Measurements from ENCODE around the gene ANKS6. TPM values are rescaled to one million over a fixed set of nuclear protein-coding genes. Genes with fewer than 3 reads are reported as not detected.

The ANKS6 gene
- total and polyA plus RNA-seq, 2 of the 8 experiments (the other 6 are each of a cell fraction or from before 2014, with no cell fraction given): 34.1 to 56.3 TPM

- WGBS, 2 experiments (ENCODE audit: extremely low coverage in 1 of 2, insufficient coverage in 1 of 2, insufficient read length in 1 of 2, insufficient replicate concordance in 2 of 2, low coverage in 1 of 2, low lambda C conversion rate in 2 of 2, missing lambda C conversion rate in 1 of 2): 43% methylated on average over 16 of the region's 17 CpGs; no CpG with 5 or more reads in 1 of the 2 experiments
- peak overlapping the region; percentile 66 to 78 for H3K4me2 ChIP-seq (ENCODE audit: insufficient read depth in 1 of 2, low read depth in 2 of 2, low read length in 2 of 2)
- H3K79me2 ChIP-seq (ENCODE audit: control insufficient read depth in 1 of 2, insufficient read depth in 2 of 2, low read length in 2 of 2): no peaks in the 10 kb centered on the region
- H2AK5ac ChIP-seq (ENCODE audit: low read depth, low read length): no peak overlapping the region; the same call in 1 of the 2 replicates
- ChIA-PET CTCF (ENCODE audit: partially characterized antibody) (interaction anchor here (0.7 to 5.6 kb wide), 7 partner anchors 16 to 193 kb away, joined by 3 to 28 read pairs (median 3); no protein-coding TSS in a partner anchor), POLR2A (ENCODE audit: partially characterized antibody) (interaction anchor here (0.7 to 1.2 kb wide), 2 partner anchors 17 to 35 kb away, joined by 4 read pairs; no protein-coding TSS in a partner anchor)
- H4K8ac ChIP-seq (ENCODE audit: extremely low read depth, insufficient read depth, low read length): no peak overlapping the region
- H2BK20ac ChIP-seq (ENCODE audit: low read length): no peak overlapping the region
- no peak overlapping the region for H3K27ac ChIP-seq (ENCODE audit: low read depth, low read length)
- peak overlapping the region; percentile 19; the same call in 1 of the 2 replicates for H2BK15ac ChIP-seq (ENCODE audit: low read length)
- H3K4me1 ChIP-seq (replicated peaks in 1 of 4; ENCODE audit: control insufficient read depth in 3 of 4, insufficient read depth in 4 of 4, low read length in 3 of 4): peaks cover 5 to 19% (median 14%) of the 10 kb centered on the region in 4 experiments
- no peak overlapping the region for H3K56ac ChIP-seq (replicated peaks; ENCODE audit: insufficient read length, low read depth, low read length)
- H3K23me2 ChIP-seq (ENCODE audit: low read depth, low read length): peaks cover 7% of the 10 kb centered on the region; the same call in 1 of the 2 replicates
- H3K4me3 ChIP-seq (ENCODE audit: extremely low read depth in 1 of 4, insufficient read depth in 2 of 4, low read depth in 3 of 4, low read length in 4 of 4): peak overlapping the region; percentile 38 to 67 (median 59)
- DNase-seq (ENCODE audit: low read depth in 1 of 2, low spot score in 2 of 2) (peak in 1 of 2 experiments; percentile 49), FAIRE-seq (no peak)
- peaks cover 0 to 5% (median 2%) of the 10 kb centered on the region in 4 experiments; a peak in 2 of 7 replicates for H3K27me3 ChIP-seq (replicated peaks in 1 of 4; ENCODE audit: control insufficient read depth in 3 of 4, extremely low read depth in 1 of 4, insufficient read depth in 3 of 4, low read length in 3 of 4)
- peak overlapping the region; percentile 4; the same call in 1 of the 2 replicates for H3K18ac ChIP-seq (ENCODE audit: extremely low read depth, low read length)
- H4K5ac ChIP-seq (ENCODE audit: insufficient read length, low read depth, low read length): no peak overlapping the region
- no peak overlapping the region for H3K9ac ChIP-seq (replicated peaks in 1 of 4; ENCODE audit: extremely low read depth in 1 of 4, low read depth in 3 of 4, low read length in 3 of 4)
- no peak overlapping the region for H2BK12ac ChIP-seq (ENCODE audit: low read depth, low read length)
- no peak overlapping the region for H4K91ac ChIP-seq (replicated peaks; ENCODE audit: insufficient read length, low read length)
- no peak overlapping the region for H2AFZ ChIP-seq (ENCODE audit: low read length)
- H4K20me1 ChIP-seq (replicated peaks in 1 of 2; ENCODE audit: control insufficient read depth in 1 of 2, insufficient read depth in 2 of 2, low read length in 2 of 2): no peaks in the 10 kb centered on the region
- H3K36me3 ChIP-seq (ENCODE audit: control insufficient read depth in 2 of 4, insufficient read depth in 4 of 4, low read length in 3 of 4): no peaks in the 10 kb centered on the region
- H2BK5ac ChIP-seq (ENCODE audit: low read depth, low read length): no peak overlapping the region
- no peak overlapping the region for H3K4ac ChIP-seq (replicated peaks; ENCODE audit: insufficient read length, low read depth, low read length)
- no peak overlapping the region for H2BK120ac ChIP-seq (replicated peaks; ENCODE audit: low read depth, low read length)
- no peaks in the 10 kb centered on the region for H3K9me3 ChIP-seq (ENCODE audit: insufficient read depth in 2 of 2, low read depth in 1 of 2, low read length in 1 of 2)
- H3K14ac ChIP-seq (ENCODE audit: insufficient read length): no peak overlapping the region
- H3K23ac ChIP-seq (ENCODE audit: insufficient read length): no peak overlapping the region
- H3K79me1 ChIP-seq (ENCODE audit: low read depth, low read length): no peaks in the 10 kb centered on the region
- TF ChIP-seq E2F6 (IDR thresholded peaks at IDR 0.05) (peak; percentile 80), SP1 (IDR thresholded peaks at IDR 0.05; ENCODE audit: low read depth, low read length) (no peak), MAX (IDR thresholded peaks at IDR 0.05) (peak; percentile 22; the same call in 1 of the 2 replicates), GABPA (IDR thresholded peaks at IDR 0.05; ENCODE audit: borderline replicate concordance, insufficient read depth, low read length) (no peak), SUZ12 (IDR thresholded peaks at IDR 0.05; ENCODE audit: low read length) (0 out of 2 replicates have a peak, but pooled peaks have one; percentile 25)
Observed at GRCh38 chr9:98808411-98808815, 12.1 kb upstream of the ANKS6 start.

Data from H1 (cell line).